ENCODE data around the gene SLC16A7.

DNA sequence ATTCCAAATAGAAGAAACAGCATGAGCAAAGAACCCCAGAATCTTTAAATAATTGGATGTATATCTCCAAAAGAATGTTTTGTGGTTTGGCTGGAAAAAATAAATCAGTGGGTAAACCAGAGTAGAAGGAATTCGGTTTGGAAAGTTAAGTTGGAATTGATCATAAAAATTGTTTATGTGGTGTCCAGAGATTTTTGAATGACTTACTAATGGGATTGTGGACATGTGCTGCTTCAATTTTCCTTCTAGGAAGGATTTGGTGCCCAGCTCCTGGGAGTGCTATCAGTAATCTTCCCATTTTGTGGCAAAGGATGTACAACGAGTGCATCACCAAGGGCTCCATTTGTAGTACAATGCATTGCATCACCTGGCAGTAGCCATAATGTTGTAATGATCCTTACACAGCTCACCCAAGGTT is 224.8 kb downstream of the SLC16A7 start:
- TF ChIP-seq, protein P1, sequence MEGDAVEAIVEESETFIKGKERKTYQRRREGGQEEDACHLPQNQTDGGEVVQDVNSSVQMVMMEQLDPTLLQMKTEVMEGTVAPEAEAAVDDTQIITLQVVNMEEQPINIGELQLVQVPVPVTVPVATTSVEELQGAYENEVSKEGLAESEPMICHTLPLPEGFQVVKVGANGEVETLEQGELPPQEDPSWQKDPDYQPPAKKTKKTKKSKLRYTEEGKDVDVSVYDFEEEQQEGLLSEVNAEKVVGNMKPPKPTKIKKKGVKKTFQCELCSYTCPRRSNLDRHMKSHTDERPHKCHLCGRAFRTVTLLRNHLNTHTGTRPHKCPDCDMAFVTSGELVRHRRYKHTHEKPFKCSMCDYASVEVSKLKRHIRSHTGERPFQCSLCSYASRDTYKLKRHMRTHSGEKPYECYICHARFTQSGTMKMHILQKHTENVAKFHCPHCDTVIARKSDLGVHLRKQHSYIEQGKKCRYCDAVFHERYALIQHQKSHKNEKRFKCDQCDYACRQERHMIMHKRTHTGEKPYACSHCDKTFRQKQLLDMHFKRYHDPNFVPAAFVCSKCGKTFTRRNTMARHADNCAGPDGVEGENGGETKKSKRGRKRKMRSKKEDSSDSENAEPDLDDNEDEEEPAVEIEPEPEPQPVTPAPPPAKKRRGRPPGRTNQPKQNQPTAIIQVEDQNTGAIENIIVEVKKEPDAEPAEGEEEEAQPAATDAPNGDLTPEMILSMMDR (IDR thresholded peaks at IDR 0.05) = no peak
- TF ChIP-seq POLR2A (IDR thresholded peaks at IDR 0.05) = no peak
